RWPE2 (cell line): ENCODE results near the gene MYOT.

Experiments used
- ATAC-seq: fragments of 200-7000 bp; cut with Tn5 transposase; 3 replicates; pipeline ENCODE4 v1.9.1; 2021; ENCODE audit warnings: low read depth
- DNase-seq: peaks from one replicate; pipeline ENCODE4 v3.0.0-alpha.2; 2020; ENCODE audit warnings: low spot score
- H3K27ac ChIP-seq: fragments of 450-650 bp; 2 replicates; pipeline ENCODE4 v1.5.1; 2017; ENCODE audit warnings: mild to moderate bottlenecking; ENCODE audit not compliant: poor library complexity, severe bottlenecking
- H3K27me3 ChIP-seq: fragments of 250-450 bp; sonication (Bioruptor Pico); 2 replicates; pipeline ENCODE4 v1.5.1; 2021; ENCODE audit warnings: mild to moderate bottlenecking, moderate library complexity; ENCODE audit not compliant: insufficient read depth, poor library complexity, severe bottlenecking
- H3K36me3 ChIP-seq: fragments of 250-450 bp; sonication (Bioruptor Pico); 2 replicates; pipeline ENCODE4 v1.5.1; 2020; ENCODE audit warnings: low read depth, mild to moderate bottlenecking, moderate library complexity
- H3K4me1 ChIP-seq: fragments of 250-450 bp; sonication (Bioruptor Pico); 2 replicates; pipeline ENCODE4 v1.5.1; 2021; ENCODE audit warnings: mild to moderate bottlenecking, moderate library complexity; ENCODE audit not compliant: insufficient read depth, poor library complexity, severe bottlenecking
- H3K4me3 ChIP-seq: fragments of 250-450 bp; sonication (Bioruptor Pico); 2 replicates; pipeline ENCODE4 v1.5.1; 2021; ENCODE audit warnings: mild to moderate bottlenecking, moderate library complexity; ENCODE audit not compliant: severe bottlenecking
- H3K9me3 ChIP-seq: fragments of 250-450 bp; sonication (Bioruptor Pico); 2 replicates; pipeline ENCODE4 v1.5.1; 2021; ENCODE audit warnings: mild to moderate bottlenecking, moderate library complexity; ENCODE audit not compliant: severe bottlenecking
- CTCF ChIP-seq: fragments of 450-650 bp; IDR thresholded peaks from one replicate; pipeline ENCODE4 v1.5.1; 2017; ENCODE audit warnings: mild to moderate bottlenecking, moderate library complexity; ENCODE audit not compliant: poor library complexity, severe bottlenecking

The MYOT gene

GRCh38 chr5:137837491-137838394, 29.9 kb upstream of the MYOT start:
- no peak overlapping the region for H3K4me3 ChIP-seq
- DNase-seq (no peak), ATAC-seq (no peak)
- H3K27ac ChIP-seq: no peak overlapping the region
- H3K36me3 ChIP-seq: no peaks in the 10 kb centered on the region
- H3K9me3 ChIP-seq: no peaks in the 10 kb centered on the region
- H3K4me1 ChIP-seq: peaks cover 20% of the 10 kb centered on the region
- no peak for TF ChIP-seq CTCF
- H3K27me3 ChIP-seq: no peaks in the 10 kb centered on the region

GRCh38 chr5:137838976-137839375, 28.7 kb upstream of the MYOT start:
- Histone ChIP-seq H3K27me3 (no peaks in the 10 kb centered on the region), H3K36me3 (no peaks in the 10 kb centered on the region), H3K4me1 (peaks cover 9% of the 10 kb centered on the region), H3K27ac (no peak overlapping the region), H3K4me3 (no peak overlapping the region), H3K9me3 (no peaks in the 10 kb centered on the region)
- DNase-seq (no peak), ATAC-seq (no peak)
- TF ChIP-seq CTCF: no peak

GRCh38 chr5:137842296-137842695, 25.4 kb upstream of the MYOT start:
- Histone ChIP-seq H3K27ac (no peak overlapping the region), H3K27me3 (no peaks in the 10 kb centered on the region), H3K36me3 (no peaks in the 10 kb centered on the region), H3K4me1 (no peaks in the 10 kb centered on the region), H3K4me3 (no peak overlapping the region), H3K9me3 (no peaks in the 10 kb centered on the region)
- ATAC-seq: no peak
- TF ChIP-seq CTCF: no peak
- DNase-seq: no peak

GRCh38 chr5:137843676-137844299, 23.9 kb upstream of the MYOT start:
- TF ChIP-seq CTCF: no peak
- no peak for DNase-seq
- no peaks in the 10 kb centered on the region for H3K27me3 ChIP-seq
- ATAC-seq: no peak
- no peak overlapping the region for H3K27ac ChIP-seq
- no peak overlapping the region for H3K4me3 ChIP-seq
- no peaks in the 10 kb centered on the region for H3K9me3 ChIP-seq
- no peaks in the 10 kb centered on the region for H3K4me1 ChIP-seq
- no peaks in the 10 kb centered on the region for H3K36me3 ChIP-seq

- no peak for TF ChIP-seq CTCF
- H3K27ac ChIP-seq: no peak overlapping the region
- H3K27me3 ChIP-seq: no peaks in the 10 kb centered on the region
- no peaks in the 10 kb centered on the region for H3K9me3 ChIP-seq
- no peak overlapping the region for H3K4me3 ChIP-seq
- DNase-seq (no peak), ATAC-seq (no peak)
- H3K36me3 ChIP-seq: no peaks in the 10 kb centered on the region
- no peaks in the 10 kb centered on the region for H3K4me1 ChIP-seq
Measured at GRCh38 chr5:137845472-137845871, 22.2 kb upstream of the MYOT start.
